GM12878 (cell line): Measurements from ENCODE around the gene PCDHGB2.
"Not testable (repeated sequence)": the region's sequence is repeated elsewhere in the genome, so short reads cannot be mapped to it uniquely, and the experiment has no call there.

Experiments
- POLR2A ChIP-seq: IDR thresholded peaks from 2 replicates; pipeline ENCODE4 v1.6.1; 2011; ENCODE audit warnings: low read depth, mild to moderate bottlenecking, low read length
- RAD51 ChIP-seq: fragments of 450-650 bp; IDR thresholded peaks from 2 replicates; pipeline ENCODE4 v1.6.1; 2016; ENCODE audit warnings: moderate library complexity, mild to moderate bottlenecking, inconsistent platforms
- SP1 ChIP-seq: IDR thresholded peaks from one replicate; pipeline ENCODE4 v1.6.1; 2011; ENCODE audit warnings: low read depth, low read length
- USF1 ChIP-seq: IDR thresholded peaks from 2 replicates; pipeline ENCODE4 v1.6.1; 2011; ENCODE audit warnings: borderline replicate concordance, low read depth, mild to moderate bottlenecking, moderate library complexity, mixed read lengths, low read length; ENCODE audit not compliant: insufficient read depth; ENCODE audit errors: extremely low read length

- TF ChIP-seq USF1, RAD51, SP1, POLR2A: not testable (repeated sequence)
These were observed 34.8 kb downstream of the PCDHGB2 start for GRCh38 chr5:141394401-141395187.
